Panc1 (cell line): Measurements from ENCODE around the gene PDE6B.
"Not testable (repeated sequence)": the region's sequence is repeated elsewhere in the genome, so short reads cannot be mapped to it uniquely, and the experiment has no call there.

Experiments used
- POLR2AphosphoS5 ChIP-seq: IDR thresholded peaks from 2 replicates; pipeline ENCODE4 v1.6.1; 2012; ENCODE audit warnings: mild to moderate bottlenecking, low read depth, low read length, moderate library complexity
- SIN3A ChIP-seq: IDR thresholded peaks from 2 replicates; pipeline ENCODE4 v1.6.1; 2012; ENCODE audit warnings: low read depth, mild to moderate bottlenecking, low read length, moderate library complexity, borderline replicate concordance; ENCODE audit not compliant: insufficient read depth
- TF ChIP-seq, protein P1 (sequence below): fragments of 450-650 bp; IDR thresholded peaks from 2 replicates; pipeline ENCODE4 v1.5.1; 2017; ENCODE audit warnings: mild to moderate bottlenecking
- TF ChIP-seq, protein P2 (sequence below), 2 experiments: IDR thresholded peaks; 2 replicates each; pipeline ENCODE4 v1.6.1; 2011 to 2012; ENCODE audit warnings: low read depth in 2 of 2, control low read depth in 1 of 2, low read length in 1 of 2, mild to moderate bottlenecking in 1 of 2, moderate library complexity in 1 of 2; ENCODE audit not compliant: insufficient read depth in 1 of 2

DNA sequence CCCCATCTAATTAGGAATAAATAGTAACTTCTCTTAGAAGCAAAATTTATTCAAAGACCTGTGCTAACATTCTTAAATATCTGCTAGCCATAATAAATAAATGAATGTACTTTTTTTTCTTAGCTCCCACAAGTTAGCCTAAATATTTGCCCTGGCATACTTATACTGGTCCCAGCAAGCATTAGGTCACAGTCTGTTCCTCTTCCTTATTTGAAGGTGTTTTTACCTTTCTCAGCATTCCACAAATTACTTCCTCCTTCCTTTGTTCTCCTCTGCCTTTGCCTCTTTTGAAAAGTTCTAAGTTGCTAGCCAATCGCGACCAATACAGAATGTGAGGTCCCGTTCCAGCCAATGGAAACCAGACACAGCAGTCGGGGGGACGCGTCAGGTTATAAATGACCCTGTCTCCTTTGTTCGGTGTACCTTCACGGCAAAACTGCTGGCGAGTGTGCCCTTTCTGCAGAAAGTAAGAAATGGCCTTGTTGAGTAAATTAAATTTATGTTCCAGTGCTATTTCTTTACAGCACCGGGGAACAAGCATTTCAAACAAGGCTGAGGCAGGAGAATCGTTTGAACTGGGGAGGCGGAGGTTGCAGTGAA is 69.1 kb downstream of the PDE6B start:
- TF ChIP-seq, protein P1, sequence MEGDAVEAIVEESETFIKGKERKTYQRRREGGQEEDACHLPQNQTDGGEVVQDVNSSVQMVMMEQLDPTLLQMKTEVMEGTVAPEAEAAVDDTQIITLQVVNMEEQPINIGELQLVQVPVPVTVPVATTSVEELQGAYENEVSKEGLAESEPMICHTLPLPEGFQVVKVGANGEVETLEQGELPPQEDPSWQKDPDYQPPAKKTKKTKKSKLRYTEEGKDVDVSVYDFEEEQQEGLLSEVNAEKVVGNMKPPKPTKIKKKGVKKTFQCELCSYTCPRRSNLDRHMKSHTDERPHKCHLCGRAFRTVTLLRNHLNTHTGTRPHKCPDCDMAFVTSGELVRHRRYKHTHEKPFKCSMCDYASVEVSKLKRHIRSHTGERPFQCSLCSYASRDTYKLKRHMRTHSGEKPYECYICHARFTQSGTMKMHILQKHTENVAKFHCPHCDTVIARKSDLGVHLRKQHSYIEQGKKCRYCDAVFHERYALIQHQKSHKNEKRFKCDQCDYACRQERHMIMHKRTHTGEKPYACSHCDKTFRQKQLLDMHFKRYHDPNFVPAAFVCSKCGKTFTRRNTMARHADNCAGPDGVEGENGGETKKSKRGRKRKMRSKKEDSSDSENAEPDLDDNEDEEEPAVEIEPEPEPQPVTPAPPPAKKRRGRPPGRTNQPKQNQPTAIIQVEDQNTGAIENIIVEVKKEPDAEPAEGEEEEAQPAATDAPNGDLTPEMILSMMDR = not testable (repeated sequence)
- not testable (repeated sequence) for TF ChIP-seq SIN3A, POLR2AphosphoS5
- TF ChIP-seq, protein P2, sequence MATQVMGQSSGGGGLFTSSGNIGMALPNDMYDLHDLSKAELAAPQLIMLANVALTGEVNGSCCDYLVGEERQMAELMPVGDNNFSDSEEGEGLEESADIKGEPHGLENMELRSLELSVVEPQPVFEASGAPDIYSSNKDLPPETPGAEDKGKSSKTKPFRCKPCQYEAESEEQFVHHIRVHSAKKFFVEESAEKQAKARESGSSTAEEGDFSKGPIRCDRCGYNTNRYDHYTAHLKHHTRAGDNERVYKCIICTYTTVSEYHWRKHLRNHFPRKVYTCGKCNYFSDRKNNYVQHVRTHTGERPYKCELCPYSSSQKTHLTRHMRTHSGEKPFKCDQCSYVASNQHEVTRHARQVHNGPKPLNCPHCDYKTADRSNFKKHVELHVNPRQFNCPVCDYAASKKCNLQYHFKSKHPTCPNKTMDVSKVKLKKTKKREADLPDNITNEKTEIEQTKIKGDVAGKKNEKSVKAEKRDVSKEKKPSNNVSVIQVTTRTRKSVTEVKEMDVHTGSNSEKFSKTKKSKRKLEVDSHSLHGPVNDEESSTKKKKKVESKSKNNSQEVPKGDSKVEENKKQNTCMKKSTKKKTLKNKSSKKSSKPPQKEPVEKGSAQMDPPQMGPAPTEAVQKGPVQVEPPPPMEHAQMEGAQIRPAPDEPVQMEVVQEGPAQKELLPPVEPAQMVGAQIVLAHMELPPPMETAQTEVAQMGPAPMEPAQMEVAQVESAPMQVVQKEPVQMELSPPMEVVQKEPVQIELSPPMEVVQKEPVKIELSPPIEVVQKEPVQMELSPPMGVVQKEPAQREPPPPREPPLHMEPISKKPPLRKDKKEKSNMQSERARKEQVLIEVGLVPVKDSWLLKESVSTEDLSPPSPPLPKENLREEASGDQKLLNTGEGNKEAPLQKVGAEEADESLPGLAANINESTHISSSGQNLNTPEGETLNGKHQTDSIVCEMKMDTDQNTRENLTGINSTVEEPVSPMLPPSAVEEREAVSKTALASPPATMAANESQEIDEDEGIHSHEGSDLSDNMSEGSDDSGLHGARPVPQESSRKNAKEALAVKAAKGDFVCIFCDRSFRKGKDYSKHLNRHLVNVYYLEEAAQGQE (IDR thresholded peaks at IDR 0.05; ENCODE audit: insufficient read depth in 1 of 2, low read depth in 2 of 2, low read length in 1 of 2) = not testable (repeated sequence)
